ENCODE results near the gene DCAF16. TPM values are rescaled to one million over a fixed set of nuclear protein-coding genes. Genes with fewer than 3 reads are reported as not detected.

The DCAF16 gene
- total and polyA plus RNA-seq, 8 donors, result 2.9 to 49.8 (median 10.4) TPM

GRCh38 chr4:17811078-17811603 is 584 bp upstream of the DCAF16 start:
- Histone ChIP-seq H3K27ac (peak overlapping the region in 4 of 5 donors; percentile 96 to 98 (median 97)), H3K4me3 (peak overlapping the region; percentile 68 to 88 (median 77))
- DNase-seq, result no peak

DNA sequence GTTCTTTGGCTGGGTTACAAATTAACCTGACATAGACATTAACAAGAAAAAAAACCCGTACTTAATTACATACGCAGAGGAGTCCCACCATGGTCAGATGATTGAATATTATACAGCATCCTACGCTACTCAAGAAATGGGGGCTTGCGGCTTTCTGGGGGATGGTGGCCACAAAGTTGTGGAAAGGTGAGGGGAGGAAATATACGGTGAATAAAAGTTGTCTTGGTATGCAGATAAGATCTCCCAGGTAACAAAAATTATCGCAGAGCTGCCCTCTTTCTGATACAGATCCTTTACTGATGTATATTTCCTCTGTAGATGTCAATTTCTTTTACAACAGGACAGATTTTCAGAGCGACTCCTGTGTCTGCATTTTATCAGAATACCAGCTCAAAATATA is 890 bp downstream of the DCAF16 start:
- intact Hi-C loops (cut with DNase I; ENCODE audit: low total_unique reads), result no loop called here
- peaks cover 34 to 70% (median 45%) of the 10 kb centered on the region in 4 donors for H3K4me1 ChIP-seq
- peak in 1 of 2 donors; percentile 27 for DNase-seq
- TF ChIP-seq EP300 (IDR thresholded peaks at IDR 0.05) (no peak), POLR2A (IDR thresholded peaks at IDR 0.05) (no peak), POLR2AphosphoS5 (IDR thresholded peaks at IDR 0.05) (no peak)
- TF ChIP-seq, protein P1, sequence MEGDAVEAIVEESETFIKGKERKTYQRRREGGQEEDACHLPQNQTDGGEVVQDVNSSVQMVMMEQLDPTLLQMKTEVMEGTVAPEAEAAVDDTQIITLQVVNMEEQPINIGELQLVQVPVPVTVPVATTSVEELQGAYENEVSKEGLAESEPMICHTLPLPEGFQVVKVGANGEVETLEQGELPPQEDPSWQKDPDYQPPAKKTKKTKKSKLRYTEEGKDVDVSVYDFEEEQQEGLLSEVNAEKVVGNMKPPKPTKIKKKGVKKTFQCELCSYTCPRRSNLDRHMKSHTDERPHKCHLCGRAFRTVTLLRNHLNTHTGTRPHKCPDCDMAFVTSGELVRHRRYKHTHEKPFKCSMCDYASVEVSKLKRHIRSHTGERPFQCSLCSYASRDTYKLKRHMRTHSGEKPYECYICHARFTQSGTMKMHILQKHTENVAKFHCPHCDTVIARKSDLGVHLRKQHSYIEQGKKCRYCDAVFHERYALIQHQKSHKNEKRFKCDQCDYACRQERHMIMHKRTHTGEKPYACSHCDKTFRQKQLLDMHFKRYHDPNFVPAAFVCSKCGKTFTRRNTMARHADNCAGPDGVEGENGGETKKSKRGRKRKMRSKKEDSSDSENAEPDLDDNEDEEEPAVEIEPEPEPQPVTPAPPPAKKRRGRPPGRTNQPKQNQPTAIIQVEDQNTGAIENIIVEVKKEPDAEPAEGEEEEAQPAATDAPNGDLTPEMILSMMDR (IDR thresholded peaks at IDR 0.05), result no peak
- WGBS, 5 donors, result 1 to 2% (median 1%) methylated on average over 7 of the region's 7 CpGs
- H3K27me3 ChIP-seq, result no peaks in the 10 kb centered on the region
- H3K36me3 ChIP-seq, result peaks cover under 1 to 3% (median 3%) of the 10 kb centered on the region in 4 donors
- no peaks in the 10 kb centered on the region for H3K9me3 ChIP-seq
- peak overlapping the region in 4 of 5 donors; percentile 96 to 98 (median 97) for H3K27ac ChIP-seq
- peak overlapping the region; percentile 68 to 88 (median 77) for H3K4me3 ChIP-seq

More at GRCh38 chr4:17811078-17811603, 584 bp upstream of the DCAF16 start:
- Histone ChIP-seq H3K27me3 (no peaks in the 10 kb centered on the region), H3K9me3 (no peaks in the 10 kb centered on the region), H3K36me3 (no peaks in the 10 kb centered on the region), H3K4me1 (peaks cover 33 to 59% (median 40%) of the 10 kb centered on the region in 4 donors)
- TF ChIP-seq POLR2A (IDR thresholded peaks at IDR 0.05) (no peak), EP300 (IDR thresholded peaks at IDR 0.05) (no peak), POLR2AphosphoS5 (IDR thresholded peaks at IDR 0.05) (no peak)
- TF ChIP-seq, protein P1 (IDR thresholded peaks at IDR 0.05), result no peak
- 0 to 2% (median 0%) methylated on average over 20 to 48 of the region's 48 CpGs for WGBS, 5 donors
- intact Hi-C loops (cut with DNase I; ENCODE audit: low total_unique reads), result no loop called here

GRCh38 chr4:17807446-17807845 is 3.1 kb downstream of the DCAF16 start:
- H3K4me1 ChIP-seq, result peaks cover 34 to 65% (median 45%) of the 10 kb centered on the region in 4 donors
- intact Hi-C loops (cut with DNase I; ENCODE audit: low total_unique reads), result no loop called here
- H3K27ac ChIP-seq, result peak overlapping the region in 1 of 5 donors; percentile 10
- peak overlapping the region in 3 of 4 donors; percentile 24 to 78 (median 68) for H3K4me3 ChIP-seq
- H3K36me3 ChIP-seq, result peaks cover 23 to 25% (median 25%) of the 10 kb centered on the region in 4 donors
- DNase-seq, result no peak
- no peak for TF ChIP-seq POLR2A (IDR thresholded peaks at IDR 0.05)
- no peak for TF ChIP-seq POLR2AphosphoS5 (IDR thresholded peaks at IDR 0.05)
- TF ChIP-seq, protein P1 (IDR thresholded peaks at IDR 0.05), result no peak
- TF ChIP-seq EP300 (IDR thresholded peaks at IDR 0.05), result no peak
- H3K27me3 ChIP-seq, result no peaks in the 10 kb centered on the region
- WGBS, 5 donors, result 47 to 64% (median 54%) methylated on average over 6 of the region's 6 CpGs
- no peaks in the 10 kb centered on the region for H3K9me3 ChIP-seq

- intact Hi-C loops (cut with DNase I; ENCODE audit: low total_unique reads), result no loop called here
- Histone ChIP-seq H3K4me1 (peaks cover 29 to 49% (median 36%) of the 10 kb centered on the region in 4 donors), H3K9me3 (no peaks in the 10 kb centered on the region), H3K27ac (no peak overlapping the region), H3K4me3 (no peak overlapping the region), H3K27me3 (no peaks in the 10 kb centered on the region), H3K36me3 (peaks cover 25 to 42% (median 40%) of the 10 kb centered on the region in 4 donors)
- WGBS, 5 donors, result 74 to 89% (median 79%) methylated on average over 3 of the region's 3 CpGs
- no peak for DNase-seq
- TF ChIP-seq EP300 (IDR thresholded peaks at IDR 0.05), result no peak
- TF ChIP-seq, protein P1 (IDR thresholded peaks at IDR 0.05), result no peak
- no peak for TF ChIP-seq POLR2AphosphoS5 (IDR thresholded peaks at IDR 0.05)
- no peak for TF ChIP-seq POLR2A (IDR thresholded peaks at IDR 0.05)
These were observed 4.9 kb downstream of the DCAF16 start for GRCh38 chr4:17805580-17806155.

Measured in stomach (tissue), 9 donors.